HG03095 (cell line): ENCODE measurements around the gene KIF2C.
"Not testable (repeated sequence)": the region's sequence is repeated elsewhere in the genome, so short reads cannot be mapped to it uniquely, and the experiment has no call there.

Source experiments
- ATAC-seq: cut with Tn5 transposase; IDR thresholded peaks from one replicate; pipeline ENCODE4 v1.9.1; 2021; ENCODE audit warnings: moderate library complexity; ENCODE audit not compliant: unreplicated experiment

Gene KIF2C

DNA sequence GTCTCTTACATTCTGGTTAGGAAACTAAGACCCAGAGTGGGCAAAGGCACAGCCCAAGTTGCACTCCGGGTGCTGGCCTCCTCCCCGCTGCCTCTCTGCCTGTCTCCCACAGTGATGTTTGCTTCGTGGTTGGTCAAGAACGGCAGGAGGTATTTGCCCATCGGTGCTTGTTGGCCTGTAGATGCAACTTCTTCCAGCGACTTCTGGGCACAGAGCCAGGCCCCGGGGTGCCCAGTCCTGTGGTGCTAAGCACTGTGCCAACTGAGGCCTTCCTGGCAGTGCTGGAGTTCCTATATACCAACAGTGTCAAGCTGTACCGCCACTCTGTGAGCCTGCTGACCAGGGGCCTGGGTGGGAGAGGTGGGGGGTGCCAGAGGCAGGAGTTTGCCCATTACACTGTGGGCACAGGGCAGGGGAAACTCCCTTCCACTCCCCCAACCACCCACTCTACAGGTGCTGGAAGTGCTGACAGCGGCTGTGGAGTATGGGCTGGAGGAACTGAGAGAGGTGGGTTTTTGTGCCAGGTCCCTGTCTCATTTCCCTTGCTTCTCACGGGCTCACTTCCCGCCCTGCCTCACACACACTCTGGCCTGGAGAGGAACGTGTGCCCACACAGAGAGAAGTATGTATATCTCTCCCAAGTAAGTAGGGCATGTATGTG is 70.6 kb downstream of the KIF2C start:
- ATAC-seq: no peak

DNA sequence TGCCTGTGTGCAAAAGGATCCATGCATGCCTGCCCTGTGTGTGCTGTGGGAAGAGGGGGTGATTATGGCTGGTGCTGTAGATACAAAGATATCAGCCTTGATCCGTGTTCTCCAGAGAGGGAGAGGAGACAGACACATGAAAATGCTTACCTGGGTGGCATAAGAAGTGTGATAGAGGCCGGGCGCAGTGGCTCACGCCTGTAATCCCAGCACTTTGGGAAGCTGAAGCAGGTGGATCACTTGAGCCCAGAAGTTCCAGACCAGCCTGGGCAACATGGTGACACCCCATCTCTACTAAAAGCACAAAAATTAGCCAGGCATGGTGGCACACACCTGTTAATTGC is 71.1 kb downstream of the KIF2C start:
- not testable (repeated sequence) for ATAC-seq

DNA sequence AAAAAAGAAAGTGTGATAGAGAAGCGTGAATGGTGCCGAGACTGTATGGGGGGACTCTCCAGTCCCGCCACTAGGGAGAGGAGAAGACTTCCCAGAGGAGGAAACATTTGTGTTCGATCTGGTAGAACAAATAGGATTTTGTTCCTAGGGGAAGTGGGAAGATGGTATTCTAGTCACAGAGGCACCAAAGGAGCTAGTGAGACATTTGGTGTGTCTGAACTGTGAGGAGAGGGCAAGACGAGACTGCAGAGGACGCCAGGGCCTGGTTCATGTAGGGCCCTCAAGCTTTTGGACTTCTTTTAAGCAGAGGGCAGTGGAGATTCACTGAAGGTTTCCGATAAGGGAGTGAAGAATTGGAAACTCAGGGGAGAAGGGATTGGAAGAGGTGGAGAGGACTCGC is 71.6 kb downstream of the KIF2C start:
- no peak for ATAC-seq

DNA sequence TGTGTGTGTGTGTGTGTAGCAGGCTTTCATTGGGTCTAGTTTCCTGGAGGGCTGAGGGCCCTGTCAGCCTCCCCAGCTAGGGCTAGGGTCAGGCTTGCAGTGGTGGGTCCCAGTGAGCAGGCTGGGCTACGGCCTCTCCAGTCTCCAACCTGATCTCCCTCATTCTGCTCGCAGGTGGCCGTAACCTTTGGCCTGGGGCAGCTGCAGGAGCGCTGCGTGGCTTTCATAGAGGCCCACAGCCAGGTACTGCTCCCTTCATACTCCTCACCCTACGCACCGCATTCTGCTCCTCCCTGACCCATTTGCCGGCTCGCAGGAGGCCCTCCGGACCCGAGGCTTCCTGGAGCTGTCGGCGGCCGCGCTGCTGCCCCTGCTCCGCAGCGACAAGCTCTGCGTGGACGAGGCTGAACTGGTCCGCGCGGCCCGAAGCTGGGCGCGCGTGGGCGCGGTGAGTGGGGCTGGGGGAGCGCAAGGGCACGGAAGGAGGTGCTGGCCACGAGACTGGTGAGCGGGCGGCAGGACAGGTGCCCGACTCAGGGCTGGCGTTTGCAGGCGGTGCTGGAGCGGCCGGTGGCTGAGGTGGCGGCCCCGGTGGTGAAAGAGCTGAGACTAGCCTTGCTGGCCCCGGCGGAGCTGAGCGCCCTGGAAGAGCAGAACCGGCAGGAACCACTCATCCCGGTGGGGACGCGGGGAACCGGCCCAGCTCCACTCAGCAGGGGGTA is 73.3 kb downstream of the KIF2C start:
- ATAC-seq: no peak

DNA sequence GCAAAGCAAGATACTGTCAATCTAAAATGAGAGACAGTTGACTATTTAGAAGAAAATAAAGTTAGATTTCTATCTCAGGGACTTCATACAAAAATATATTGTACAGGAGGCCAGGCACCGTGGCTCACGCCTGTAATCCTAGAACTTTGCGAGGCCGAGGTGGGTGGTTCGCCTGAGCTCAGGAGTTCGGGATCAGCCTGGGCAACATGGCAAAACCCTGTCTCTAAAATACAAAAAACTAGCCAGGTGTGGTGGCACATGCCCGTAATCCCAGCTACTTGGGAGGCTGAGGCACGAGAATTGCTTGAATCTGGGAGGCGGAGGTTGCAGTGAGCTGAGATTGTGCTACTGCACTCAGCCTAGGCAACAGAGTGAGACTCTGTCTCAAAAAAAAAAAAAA is 76.3 kb downstream of the KIF2C start:
- ATAC-seq: not testable (repeated sequence)

DNA sequence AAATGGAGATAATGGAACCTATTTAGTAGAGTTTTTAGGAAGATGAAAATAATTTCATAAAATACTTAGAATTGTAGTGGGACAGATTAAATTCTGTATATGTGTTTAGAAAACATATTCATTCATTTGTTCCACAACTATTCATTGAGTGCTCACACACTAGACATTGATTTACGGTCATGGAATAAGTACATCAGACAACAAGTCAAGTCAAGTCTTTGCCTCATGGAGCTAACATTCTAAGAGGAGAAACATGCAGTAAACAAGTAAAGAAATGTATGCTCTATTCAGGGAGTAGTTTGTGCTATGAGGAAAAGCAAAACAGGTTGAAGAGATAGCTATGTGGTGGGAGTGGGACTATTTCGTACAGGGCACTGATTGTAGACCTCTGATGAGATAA is 77.7 kb downstream of the KIF2C start:
- no peak for ATAC-seq
